ENCODE data around the gene CASP10. TPM values are rescaled to one million over a fixed set of nuclear protein-coding genes. Genes with fewer than 3 reads are reported as not detected.

CASP10 gene
- total and polyA plus RNA-seq, 2 of the 13 experiments (the other 11 are each of a cell fraction or from before 2014, with no cell fraction given) = 22.2 to 23.8 TPM

GRCh38 chr2:201235860-201236811, 53.2 kb downstream of the CASP10 start:
- Histone ChIP-seq H3K79me2 (ENCODE audit: insufficient read depth, low read length) (peaks cover 47% of the 10 kb centered on the region), H3K27ac (ENCODE audit: extremely low read length, insufficient read depth, low read length) (no peak overlapping the region), H4K20me1 (ENCODE audit: insufficient read depth, low read length) (0 out of 2 replicates have a peak, but pooled peaks cover 4% of the 10 kb centered on the region), H3K4me1 (ENCODE audit: insufficient read depth, low read length) (peaks cover 43% of the 10 kb centered on the region), H3K4me2 (ENCODE audit: low read depth, low read length) (peak overlapping the region; percentile 84), H3K9me3 (ENCODE audit: low read length) (no peaks in the 10 kb centered on the region), H3K36me3 (replicated peaks in 1 of 2; ENCODE audit: control insufficient read depth in 1 of 2, insufficient read depth in 2 of 2, low read length in 2 of 2) (peaks cover 4 to 29% of the 10 kb centered on the region in 2 experiments; a peak in 4 of 5 replicates), H2AFZ (ENCODE audit: low read length) (no peak overlapping the region), H3K4me3 (replicated peaks in 1 of 3; ENCODE audit: insufficient read depth in 1 of 3, low read depth in 2 of 3, low read length in 3 of 3) (peak overlapping the region; percentile 12 to 98 (median 89); a peak in 5 of 6 replicates), H3K27me3 (ENCODE audit: control insufficient read depth in 1 of 2, insufficient read depth in 2 of 2, low read length in 2 of 2) (no peaks in the 10 kb centered on the region; a peak in 1 of 5 replicates), H3K9ac (ENCODE audit: insufficient read depth, low read depth, low read length) (peak overlapping the region; percentile 20; the same call in 1 of the 2 replicates)
- DNase-seq (ENCODE audit: low spot score) = peak; percentile 70
- in situ Hi-C loops (cut with HindIII; ENCODE audit: extremely low pct_ligation_motif_present, low pct_unique_long_range_greater_than_20kb) (no loop called here), intact Hi-C loops (cut with micrococcal nuclease; ENCODE audit: unreplicated experiment) (loop anchor here (1.0 to 10.0 kb wide), 4 partner anchors 128 to 549 kb away; partner anchors contain the start of genes ALS2 and TMEM237)
- ChIA-PET CTCF (ENCODE audit: low intra/inter-chr PET ratio, low total read pairs) (interaction anchor here (1.1 to 1.6 kb wide), 3 partner anchors 127 to 479 kb away, joined by 3 to 37 read pairs (median 4); no protein-coding TSS in a partner anchor), POLR2A (interaction anchor here (1.6 kb wide), 1 partner anchor 53 kb away, joined by 3 read pairs; the partner anchor contains the start of gene CASP10)
- no TSS peak for BruUV-seq (replicated peaks)
- 66% methylated on average over 14 of the region's 14 CpGs for WGBS (ENCODE audit: low lambda C conversion rate)
- ATAC-seq = peak; percentile 3; the same call in 1 of the 3 replicates
- peak; percentile 44 for FAIRE-seq
- TF ChIP-seq FOXK2 (IDR thresholded peaks at IDR 0.05) (no peak), SNAPC5 (CRISPR knock-in tag; IDR thresholded peaks at IDR 0.05; ENCODE audit: borderline replicate concordance) (no peak), STAT6 (CRISPR knock-in tag; IDR thresholded peaks at IDR 0.05; ENCODE audit: borderline replicate concordance) (0 out of 2 replicates have a peak, but pooled peaks have one; percentile 39), ZNF687 (CRISPR knock-in tag; IDR thresholded peaks at IDR 0.05) (peak; percentile 27; the same call in 1 of the 2 replicates), HMGA1 (CRISPR knock-in tag; conservative IDR thresholded peaks at IDR 0.05) (no peak), ARID3A (IDR thresholded peaks at IDR 0.05; ENCODE audit: low read depth, low read length) (peak; percentile 97), GABPA (IDR thresholded peaks at IDR 0.05; ENCODE audit: low read depth, low read length) (no peak), GABPA (CRISPR knock-in tag; IDR thresholded peaks at IDR 0.05; ENCODE audit: low read depth) (0 out of 2 replicates have a peak, but pooled peaks have one; percentile 15), AGO1 (IDR thresholded peaks at IDR 0.05; ENCODE audit: low read depth, low read length, poor library complexity, severe bottlenecking) (no peak), HOXA5 (CRISPR knock-in tag; IDR thresholded peaks at IDR 0.05) (peak; percentile 45; the same call in 1 of the 2 replicates), XRCC5 (optimal IDR thresholded peaks at IDR 0.05; ENCODE audit: low read length) (peak; percentile 16), ZNF468 (CRISPR knock-in tag; IDR thresholded peaks at IDR 0.05) (no peak), TSC22D2 (CRISPR knock-in tag; IDR thresholded peaks at IDR 0.05; ENCODE audit: borderline replicate concordance) (peak; percentile 40; the same call in 1 of the 2 replicates)

Data from HepG2 (cell line).